Parathyroid adenoma (tissue), 2 donors: Measurements from ENCODE around the gene RFNG.

ENCODE experiments used
- H2AFZ ChIP-seq: fragments of 300-600 bp; sonication (generic); one replicate; pipeline ENCODE4 v1.7.0; 2017; ENCODE audit warnings: antibody characterized with exemption, mild to moderate bottlenecking
- H3K27ac ChIP-seq: fragments of 300-600 bp; sonication (generic); one replicate; pipeline ENCODE4 v1.7.0; 2017
- H3K27me3 ChIP-seq: fragments of 300-600 bp; sonication (generic); one replicate; pipeline ENCODE4 v1.7.0; 2017; ENCODE audit warnings: low read length; ENCODE audit not compliant: control insufficient read depth, insufficient read depth
- H3K36me3 ChIP-seq: fragments of 300-600 bp; sonication (generic); one replicate; pipeline ENCODE4 v1.7.0; 2017; ENCODE audit warnings: low read length; ENCODE audit not compliant: control insufficient read depth, insufficient read depth
- H3K4me1 ChIP-seq: fragments of 300-600 bp; sonication (generic); one replicate; pipeline ENCODE4 v1.7.0; 2017; ENCODE audit warnings: control low read depth
- H3K4me2 ChIP-seq: fragments of 300-600 bp; sonication (generic); one replicate; pipeline ENCODE4 v1.7.0; 2017; ENCODE audit warnings: low read length
- H3K4me3 ChIP-seq: fragments of 300-600 bp; sonication (generic); one replicate; pipeline ENCODE4 v1.7.0; 2017; ENCODE audit warnings: low read depth, low read length
- H3K79me2 ChIP-seq: fragments of 300-600 bp; sonication (generic); one replicate; pipeline ENCODE4 v1.7.0; 2017; ENCODE audit warnings: control low read depth
- H3K9ac ChIP-seq: fragments of 300-600 bp; sonication (generic); one replicate; pipeline ENCODE4 v1.7.0; 2017; ENCODE audit warnings: mild to moderate bottlenecking
- H3K9me3 ChIP-seq: fragments of 300-600 bp; sonication (generic); one replicate; pipeline ENCODE4 v1.7.0; 2017; ENCODE audit warnings: low read length; ENCODE audit not compliant: control insufficient read depth
- CTCF ChIP-seq: fragments of 300-600 bp; sonication (generic); IDR thresholded peaks from one replicate; pipeline ENCODE4 v1.7.0; 2017; ENCODE audit warnings: antibody characterized with exemption, mild to moderate bottlenecking
- donor health status: primary hyperparathyroidism.

RFNG gene

GRCh38 chr17:82010575-82011525 lies 40.8 kb downstream of the RFNG start:
- H3K27ac ChIP-seq, result no peak overlapping the region
- no peak for TF ChIP-seq CTCF
- no peak overlapping the region for H3K4me2 ChIP-seq
- H3K79me2 ChIP-seq, result no peaks in the 10 kb centered on the region
- H2AFZ ChIP-seq, result no peak overlapping the region
- H3K9ac ChIP-seq, result no peak overlapping the region
- no peaks in the 10 kb centered on the region for H3K9me3 ChIP-seq
- H3K4me1 ChIP-seq, result no peaks in the 10 kb centered on the region
- no peaks in the 10 kb centered on the region for H3K36me3 ChIP-seq
- H3K27me3 ChIP-seq, result no peaks in the 10 kb centered on the region
- no peak overlapping the region for H3K4me3 ChIP-seq

GRCh38 chr17:82009413-82009812 lies 42.2 kb downstream of the RFNG start:
- Histone ChIP-seq H3K4me3 (no peak overlapping the region), H3K27me3 (no peaks in the 10 kb centered on the region), H3K9me3 (no peaks in the 10 kb centered on the region), H3K27ac (no peak overlapping the region), H3K4me1 (no peaks in the 10 kb centered on the region), H3K9ac (no peak overlapping the region), H2AFZ (no peak overlapping the region), H3K79me2 (no peaks in the 10 kb centered on the region), H3K4me2 (no peak overlapping the region), H3K36me3 (no peaks in the 10 kb centered on the region)
- no peak for TF ChIP-seq CTCF

- Histone ChIP-seq H2AFZ (no peak overlapping the region), H3K9me3 (no peaks in the 10 kb centered on the region), H3K36me3 (no peaks in the 10 kb centered on the region), H3K27me3 (no peaks in the 10 kb centered on the region), H3K79me2 (no peaks in the 10 kb centered on the region), H3K4me3 (no peak overlapping the region), H3K9ac (no peak overlapping the region), H3K4me2 (no peak overlapping the region), H3K27ac (no peak overlapping the region), H3K4me1 (no peaks in the 10 kb centered on the region)
- no peak for TF ChIP-seq CTCF
Measured at GRCh38 chr17:82008941-82009405, 42.6 kb downstream of the RFNG start.

GRCh38 chr17:82008258-82008940 lies 43.2 kb downstream of the RFNG start:
- H3K36me3 ChIP-seq, result no peaks in the 10 kb centered on the region
- H2AFZ ChIP-seq, result no peak overlapping the region
- H3K4me1 ChIP-seq, result no peaks in the 10 kb centered on the region
- no peak overlapping the region for H3K4me2 ChIP-seq
- no peaks in the 10 kb centered on the region for H3K79me2 ChIP-seq
- H3K9ac ChIP-seq, result no peak overlapping the region
- no peak overlapping the region for H3K4me3 ChIP-seq
- no peaks in the 10 kb centered on the region for H3K9me3 ChIP-seq
- no peaks in the 10 kb centered on the region for H3K27me3 ChIP-seq
- no peak overlapping the region for H3K27ac ChIP-seq
- TF ChIP-seq CTCF, result no peak
